Mesendoderm (in vitro differentiated cells): ENCODE measurements around the gene SERPINB7.

Source experiments
- DNase-seq: peaks from one replicate; pipeline ENCODE4 v3.0.0; 2013
- H2AK5ac ChIP-seq: 2 replicates; pipeline ENCODE4 v1.6.1; 2013; ENCODE audit warnings: low read length, inconsistent platforms
- H2BK120ac ChIP-seq: 2 replicates; pipeline ENCODE4 v1.6.1; 2013; ENCODE audit warnings: low read depth, mild to moderate bottlenecking, low read length, moderate library complexity, mixed read lengths
- H2BK15ac ChIP-seq: replicated peaks from 2 replicates; pipeline ENCODE4 v1.6.1; 2013; ENCODE audit warnings: low read depth, mild to moderate bottlenecking, moderate library complexity
- H2BK5ac ChIP-seq: 2 replicates; pipeline ENCODE4 v1.6.1; 2013; ENCODE audit warnings: low read length, inconsistent platforms
- H3K18ac ChIP-seq: 2 replicates; pipeline ENCODE4 v1.6.1; 2013; ENCODE audit warnings: mild to moderate bottlenecking, low read length, mixed read lengths
- H3K23ac ChIP-seq: one replicate; pipeline ENCODE4 v1.6.1; 2013; ENCODE audit warnings: low read length
- H3K27ac ChIP-seq: 2 replicates; pipeline ENCODE4 v1.5.1; 2013; ENCODE audit warnings: low read depth, mild to moderate bottlenecking, inconsistent platforms, low read length, moderate library complexity
- H3K27me3 ChIP-seq: 2 replicates; pipeline ENCODE4 v1.6.1; 2013; ENCODE audit warnings: low read length, control low read depth, mild to moderate bottlenecking, inconsistent platforms; ENCODE audit not compliant: insufficient read depth, poor library complexity
- H3K36me3 ChIP-seq: 2 replicates; pipeline ENCODE4 v1.6.1; 2013; ENCODE audit warnings: low read length, inconsistent platforms; ENCODE audit not compliant: control insufficient read depth, insufficient read depth
- H3K4ac ChIP-seq: one replicate; pipeline ENCODE4 v1.6.1; 2013; ENCODE audit warnings: low read depth, mild to moderate bottlenecking, low read length, moderate library complexity
- H3K4me1 ChIP-seq: 2 replicates; pipeline ENCODE4 v1.6.1; 2013; ENCODE audit warnings: low read depth, low read length, inconsistent platforms; ENCODE audit not compliant: control insufficient read depth
- H3K4me2 ChIP-seq: 2 replicates; pipeline ENCODE4 v1.6.1; 2013; ENCODE audit warnings: low read length
- H3K4me3 ChIP-seq: 2 replicates; pipeline ENCODE4 v1.5.1; 2013; ENCODE audit warnings: mild to moderate bottlenecking, low read length
- H3K56ac ChIP-seq: one replicate; pipeline ENCODE4 v1.6.1; 2013; ENCODE audit warnings: low read length
- H3K79me1 ChIP-seq: 2 replicates; pipeline ENCODE4 v1.6.1; 2013; ENCODE audit warnings: low read length, inconsistent platforms
- H3K79me2 ChIP-seq: 2 replicates; pipeline ENCODE4 v1.6.1; 2013; ENCODE audit warnings: mild to moderate bottlenecking, low read length; ENCODE audit not compliant: control insufficient read depth, insufficient read depth
- H3K9ac ChIP-seq: 2 replicates; pipeline ENCODE4 v1.6.1; 2013; ENCODE audit warnings: low read length, inconsistent platforms
- H4K5ac ChIP-seq: one replicate; pipeline ENCODE4 v1.6.1; 2013; ENCODE audit warnings: low read length
- H4K8ac ChIP-seq: one replicate; pipeline ENCODE4 v1.6.1; 2013; ENCODE audit warnings: low read depth, mild to moderate bottlenecking, control low read depth, low read length, moderate library complexity
- WGBS: extraction: QIAGEN DNeasy Blood & Tissue Kit; methylation state at CpG from one replicate; pipeline ENCODE4 v1.1.7; 2013; ENCODE audit warnings: low lambda C conversion rate, missing lambda C conversion rate; ENCODE audit not compliant: insufficient coverage; ENCODE audit errors: extremely low coverage; 5-methylcytosine and 5-hydroxymethylcytosine counted together

SERPINB7 gene

DNA sequence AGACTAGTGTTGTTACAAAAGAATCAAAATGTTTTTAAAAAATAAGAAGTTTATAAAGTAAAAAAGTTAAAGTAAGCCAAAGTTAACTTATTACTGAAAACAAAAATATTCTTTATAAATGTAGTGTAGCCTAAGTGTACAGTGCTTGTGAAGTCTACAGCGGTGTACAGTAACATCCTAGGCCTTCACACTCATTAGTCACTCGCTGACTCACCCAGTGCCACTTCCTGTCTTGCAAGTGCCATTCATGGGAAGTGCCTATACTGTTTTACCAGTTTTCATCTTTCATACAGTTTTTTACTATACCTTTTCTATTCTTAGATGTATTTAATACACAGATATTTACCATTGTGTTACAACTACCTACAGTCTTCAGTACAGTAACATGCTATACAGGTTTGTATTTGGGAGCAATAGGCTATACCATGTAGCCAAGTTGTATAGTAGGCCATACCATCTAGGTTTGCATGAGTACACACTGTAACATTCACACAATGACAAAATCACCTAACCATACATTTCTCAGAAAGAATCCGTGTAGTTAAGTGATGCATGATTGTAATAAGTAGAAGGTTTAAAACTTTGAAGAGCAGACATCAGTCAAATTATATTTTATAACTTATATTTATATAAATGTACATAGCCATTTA is 13.4 kb downstream of the SERPINB7 start:
- Histone ChIP-seq H3K23ac (no peak overlapping the region), H3K56ac (no peak overlapping the region), H2BK5ac (no peak overlapping the region), H3K18ac (no peak overlapping the region), H3K36me3 (no peaks in the 10 kb centered on the region), H2AK5ac (no peak overlapping the region), H4K8ac (no peak overlapping the region), H3K27ac (no peak overlapping the region), H2BK15ac (no peak overlapping the region), H3K79me2 (no peaks in the 10 kb centered on the region), H3K79me1 (no peaks in the 10 kb centered on the region), H3K9ac (no peak overlapping the region), H3K27me3 (no peaks in the 10 kb centered on the region), H4K5ac (no peak overlapping the region), H3K4me3 (no peak overlapping the region), H2BK120ac (no peak overlapping the region), H3K4ac (no peak overlapping the region), H3K4me2 (no peak overlapping the region), H3K4me1 (no peaks in the 10 kb centered on the region)
- WGBS: no CpG with 5 or more reads among the region's 3 CpGs
- no peak for DNase-seq

DNA sequence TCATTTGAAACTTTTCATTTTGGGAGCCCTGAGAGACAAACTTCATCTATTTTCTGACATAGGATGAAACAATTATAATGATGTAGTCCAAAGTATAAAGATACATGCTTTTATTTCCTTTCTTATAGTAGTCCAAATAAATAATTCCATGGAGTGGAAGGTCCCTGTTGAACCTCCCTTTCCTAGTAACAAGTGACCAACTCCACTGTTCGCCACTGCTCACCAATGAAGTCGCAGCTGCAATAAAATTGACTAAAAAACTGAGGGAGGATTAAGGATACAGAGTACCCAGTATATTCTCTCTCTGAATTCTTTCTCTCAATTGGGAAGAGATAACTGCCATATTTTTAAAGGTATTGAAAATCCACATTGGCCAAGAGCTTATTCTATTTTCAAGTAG is 14.1 kb downstream of the SERPINB7 start:
- DNase-seq: no peak
- Histone ChIP-seq H3K56ac (no peak overlapping the region), H3K79me2 (no peaks in the 10 kb centered on the region), H3K4ac (no peak overlapping the region), H2BK5ac (no peak overlapping the region), H3K36me3 (no peaks in the 10 kb centered on the region), H3K79me1 (no peaks in the 10 kb centered on the region), H3K23ac (no peak overlapping the region), H3K9ac (no peak overlapping the region), H3K27ac (no peak overlapping the region), H3K4me3 (no peak overlapping the region), H3K18ac (no peak overlapping the region), H3K4me2 (no peak overlapping the region), H2BK15ac (no peak overlapping the region), H2AK5ac (no peak overlapping the region), H2BK120ac (no peak overlapping the region), H4K5ac (no peak overlapping the region), H4K8ac (no peak overlapping the region), H3K27me3 (no peaks in the 10 kb centered on the region), H3K4me1 (no peaks in the 10 kb centered on the region)
- no CpG with 5 or more reads among the region's 2 CpGs for WGBS

DNA sequence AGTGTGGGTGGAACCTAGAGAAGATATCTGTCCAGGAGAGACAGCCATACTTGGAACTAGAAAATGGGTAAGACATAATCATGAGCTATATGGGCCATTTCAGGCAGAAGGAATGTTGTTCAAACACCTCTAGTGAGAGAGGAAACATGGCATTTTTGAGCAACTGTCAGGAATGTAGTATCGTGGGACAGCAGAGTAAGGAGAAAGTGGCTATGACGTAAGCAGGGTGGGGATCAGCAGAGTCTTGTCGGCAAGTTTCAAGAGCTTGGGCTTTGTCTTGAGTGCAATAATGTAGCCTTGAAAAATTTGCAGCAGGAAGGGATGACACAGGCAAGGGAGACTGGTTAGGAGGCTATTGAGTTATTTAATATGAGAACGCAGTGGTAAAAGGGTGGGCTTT is 20.4 kb downstream of the SERPINB7 start:
- no peak overlapping the region for H2AK5ac ChIP-seq
- no peak overlapping the region for H3K27ac ChIP-seq
- no CpG with 5 or more reads among the region's 4 CpGs for WGBS
- H3K18ac ChIP-seq: no peak overlapping the region
- H3K4me3 ChIP-seq: no peak overlapping the region
- no peaks in the 10 kb centered on the region for H3K27me3 ChIP-seq
- no peak overlapping the region for H3K56ac ChIP-seq
- no peak overlapping the region for H3K9ac ChIP-seq
- H4K8ac ChIP-seq: no peak overlapping the region
- H3K79me2 ChIP-seq: no peaks in the 10 kb centered on the region
- H2BK5ac ChIP-seq: no peak overlapping the region
- no peaks in the 10 kb centered on the region for H3K4me1 ChIP-seq
- no peak overlapping the region for H4K5ac ChIP-seq
- DNase-seq: peak; percentile 22
- H2BK120ac ChIP-seq: no peak overlapping the region
- no peak overlapping the region for H2BK15ac ChIP-seq
- no peak overlapping the region for H3K4me2 ChIP-seq
- H3K36me3 ChIP-seq: no peaks in the 10 kb centered on the region
- no peak overlapping the region for H3K4ac ChIP-seq
- H3K23ac ChIP-seq: no peak overlapping the region
- no peaks in the 10 kb centered on the region for H3K79me1 ChIP-seq

DNA sequence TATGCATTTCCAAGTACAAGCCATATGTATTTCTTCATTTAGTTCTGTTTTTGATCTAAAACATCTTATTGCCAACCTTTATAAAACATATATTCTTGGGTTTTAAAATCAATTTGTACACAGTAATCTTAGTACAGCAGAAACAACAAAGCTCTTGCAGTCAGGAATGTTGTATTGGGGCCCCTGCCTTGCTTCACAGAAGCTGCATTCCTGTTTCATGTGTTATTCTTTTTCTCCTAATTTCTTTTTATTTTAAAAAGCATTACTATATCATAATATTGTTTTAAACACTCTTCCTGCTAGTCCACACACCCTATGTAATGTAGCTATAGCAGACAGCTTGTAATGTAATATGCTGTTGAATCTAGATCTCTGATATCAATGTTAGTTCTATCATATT is 24.0 kb downstream of the SERPINB7 start:
- Histone ChIP-seq H3K79me2 (no peaks in the 10 kb centered on the region), H4K5ac (no peak overlapping the region), H3K36me3 (no peaks in the 10 kb centered on the region), H3K18ac (no peak overlapping the region), H3K4me1 (no peaks in the 10 kb centered on the region), H3K4me2 (no peak overlapping the region), H2BK120ac (no peak overlapping the region), H3K27ac (no peak overlapping the region), H3K4ac (no peak overlapping the region), H2BK15ac (no peak overlapping the region), H3K27me3 (no peaks in the 10 kb centered on the region), H3K23ac (no peak overlapping the region), H2BK5ac (no peak overlapping the region), H3K79me1 (no peaks in the 10 kb centered on the region), H3K56ac (no peak overlapping the region), H3K9ac (no peak overlapping the region), H2AK5ac (no peak overlapping the region), H3K4me3 (no peak overlapping the region), H4K8ac (no peak overlapping the region)
- no peak for DNase-seq

DNA sequence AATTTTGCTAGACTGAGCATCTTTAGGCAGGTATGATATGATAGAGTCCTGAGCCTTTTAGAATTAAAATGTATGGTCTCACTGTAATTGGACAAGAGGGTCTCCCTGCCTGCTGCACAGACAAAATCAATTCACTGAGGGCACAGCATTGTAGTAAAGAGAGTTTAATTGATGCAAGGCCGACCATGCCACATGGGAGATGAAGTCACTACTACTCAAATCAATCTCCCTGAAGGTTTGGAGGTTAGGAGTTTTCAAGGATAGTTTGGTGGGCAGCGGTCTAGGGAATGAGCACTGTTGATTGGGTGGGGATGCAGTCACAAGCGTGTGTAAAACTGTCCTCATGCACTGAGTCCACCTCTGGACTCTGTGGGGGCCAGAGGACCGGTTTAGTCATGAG is 26.1 kb downstream of the SERPINB7 start:
- H3K79me1 ChIP-seq: no peaks in the 10 kb centered on the region
- WGBS: no CpG with 5 or more reads among the region's 4 CpGs
- no peak overlapping the region for H3K4ac ChIP-seq
- H2BK15ac ChIP-seq: no peak overlapping the region
- no peaks in the 10 kb centered on the region for H3K79me2 ChIP-seq
- H3K9ac ChIP-seq: no peak overlapping the region
- H3K56ac ChIP-seq: no peak overlapping the region
- H3K4me2 ChIP-seq: no peak overlapping the region
- H3K4me1 ChIP-seq: no peaks in the 10 kb centered on the region
- no peak overlapping the region for H3K23ac ChIP-seq
- no peak overlapping the region for H4K5ac ChIP-seq
- no peak overlapping the region for H3K4me3 ChIP-seq
- no peak overlapping the region for H2AK5ac ChIP-seq
- H2BK120ac ChIP-seq: no peak overlapping the region
- no peak overlapping the region for H4K8ac ChIP-seq
- no peak overlapping the region for H2BK5ac ChIP-seq
- no peak overlapping the region for H3K18ac ChIP-seq
- no peak for DNase-seq
- H3K27ac ChIP-seq: no peak overlapping the region
- no peaks in the 10 kb centered on the region for H3K36me3 ChIP-seq
- no peaks in the 10 kb centered on the region for H3K27me3 ChIP-seq

DNA sequence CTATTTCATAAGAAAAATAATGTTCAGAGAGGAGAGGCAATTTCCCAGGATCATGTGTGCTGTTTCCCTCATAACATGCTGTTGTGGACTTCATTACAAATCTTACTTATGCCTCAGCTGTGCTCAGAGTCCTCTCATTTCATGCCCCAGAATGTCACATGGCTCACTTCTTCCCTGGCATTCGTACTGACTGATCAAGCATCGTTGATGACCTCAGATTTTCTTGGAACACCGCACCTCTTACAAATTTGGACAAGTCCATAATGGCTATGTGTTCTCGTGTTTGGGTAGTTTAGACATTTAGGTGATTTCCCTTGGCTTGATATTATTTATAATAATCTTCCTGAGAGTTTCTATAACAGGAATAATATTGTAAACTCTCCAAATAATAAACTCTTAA is 32.9 kb downstream of the SERPINB7 start:
- H3K27me3 ChIP-seq: no peaks in the 10 kb centered on the region
- H3K4me2 ChIP-seq: no peak overlapping the region
- no peak overlapping the region for H3K4ac ChIP-seq
- H3K56ac ChIP-seq: no peak overlapping the region
- no peak overlapping the region for H4K5ac ChIP-seq
- no peak overlapping the region for H2AK5ac ChIP-seq
- no peak overlapping the region for H2BK120ac ChIP-seq
- DNase-seq: no peak
- no peak overlapping the region for H2BK5ac ChIP-seq
- no peaks in the 10 kb centered on the region for H3K79me2 ChIP-seq
- H3K79me1 ChIP-seq: no peaks in the 10 kb centered on the region
- no peak overlapping the region for H3K9ac ChIP-seq
- H3K27ac ChIP-seq: no peak overlapping the region
- no peaks in the 10 kb centered on the region for H3K4me1 ChIP-seq
- no peak overlapping the region for H3K18ac ChIP-seq
- no peak overlapping the region for H3K4me3 ChIP-seq
- WGBS: no CpG with 5 or more reads among the region's 4 CpGs
- no peaks in the 10 kb centered on the region for H3K36me3 ChIP-seq
- H3K23ac ChIP-seq: no peak overlapping the region
- H2BK15ac ChIP-seq: no peak overlapping the region
- H4K8ac ChIP-seq: no peak overlapping the region
